H9 (cell line): Measurements from ENCODE around the gene CDYL2. TPM values are rescaled to one million over a fixed set of nuclear protein-coding genes. Genes with fewer than 3 reads are reported as not detected.

ENCODE experiments used
- DNase-seq: peaks from one replicate; pipeline ENCODE4 v3.0.0-alpha.2; 2017
- H2AFZ ChIP-seq: one replicate; pipeline ENCODE4 v1.6.1; 2013; ENCODE audit warnings: mild to moderate bottlenecking, low read length, control low read depth, moderate library complexity
- H2AK5ac ChIP-seq: 2 replicates; pipeline ENCODE4 v1.6.1; 2013; ENCODE audit warnings: low read length, control low read depth, mixed read lengths; ENCODE audit not compliant: insufficient read length
- H2BK120ac ChIP-seq: one replicate; pipeline ENCODE4 v1.6.1; 2013; ENCODE audit warnings: low read depth, mild to moderate bottlenecking, low read length, control low read depth, inconsistent platforms; ENCODE audit not compliant: poor library complexity, severe bottlenecking
- H2BK12ac ChIP-seq: 2 replicates; pipeline ENCODE4 v1.6.1; 2013; ENCODE audit warnings: low read length, control low read depth, mixed read lengths, low read depth; ENCODE audit not compliant: insufficient read length
- H2BK15ac ChIP-seq: 2 replicates; pipeline ENCODE4 v1.6.1; 2013; ENCODE audit warnings: low read depth, low read length, control low read depth
- H2BK20ac ChIP-seq: one replicate; pipeline ENCODE4 v1.6.1; 2013; ENCODE audit warnings: low read depth, mild to moderate bottlenecking, low read length, control low read depth, inconsistent platforms; ENCODE audit not compliant: poor library complexity, severe bottlenecking
- H2BK5ac ChIP-seq: 2 replicates; pipeline ENCODE4 v1.6.1; 2013; ENCODE audit warnings: low read length, control low read depth, mixed read lengths; ENCODE audit not compliant: insufficient read length
- H3K14ac ChIP-seq: 2 replicates; pipeline ENCODE4 v1.6.1; 2013; ENCODE audit warnings: low read length, control low read depth; ENCODE audit not compliant: insufficient read depth
- H3K18ac ChIP-seq: 2 replicates; pipeline ENCODE4 v1.6.1; 2013; ENCODE audit warnings: low read depth, mild to moderate bottlenecking, mixed read lengths, low read length, control low read depth; ENCODE audit not compliant: insufficient read length
- H3K23ac ChIP-seq: 2 replicates; pipeline ENCODE4 v1.6.1; 2013; ENCODE audit warnings: low read length, control low read depth, mixed read lengths, low read depth; ENCODE audit not compliant: insufficient read length
- H3K23me2 ChIP-seq: 2 replicates; pipeline ENCODE4 v1.6.1; 2013; ENCODE audit warnings: low read depth, mild to moderate bottlenecking, mixed read lengths, low read length, control low read depth; ENCODE audit not compliant: insufficient read length, poor library complexity, severe bottlenecking
- H3K27ac ChIP-seq: 2 replicates; pipeline ENCODE4 v1.5.1; 2013; ENCODE audit warnings: low read length, control low read depth, mixed read lengths, low read depth; ENCODE audit not compliant: insufficient read length
- H3K27me3 ChIP-seq: 2 replicates; pipeline ENCODE4 v1.6.1; 2013; ENCODE audit warnings: low read length, control low read depth, inconsistent platforms; ENCODE audit not compliant: insufficient read depth
- H3K4ac ChIP-seq: 2 replicates; pipeline ENCODE4 v1.6.1; 2013; ENCODE audit warnings: low read depth, mild to moderate bottlenecking, control low read depth, inconsistent platforms, low read length, moderate library complexity
- H3K4me1 ChIP-seq: 2 replicates; pipeline ENCODE4 v1.6.1; 2013; ENCODE audit warnings: low read length, control low read depth, inconsistent platforms; ENCODE audit not compliant: insufficient read depth
- H3K4me2 ChIP-seq: 2 replicates; pipeline ENCODE4 v1.6.1; 2013; ENCODE audit warnings: low read length, control low read depth, mixed read lengths; ENCODE audit not compliant: insufficient read length, insufficient read depth
- H3K56ac ChIP-seq: 2 replicates; pipeline ENCODE4 v1.6.1; 2013; ENCODE audit warnings: low read depth, mild to moderate bottlenecking, mixed read lengths, low read length, control low read depth; ENCODE audit not compliant: insufficient read length
- H3K79me1 ChIP-seq: 2 replicates; pipeline ENCODE4 v1.6.1; 2013; ENCODE audit warnings: low read depth, mild to moderate bottlenecking, moderate library complexity, low read length, control low read depth, inconsistent platforms; ENCODE audit not compliant: insufficient read depth, poor library complexity, severe bottlenecking
- H3K79me2 ChIP-seq: 2 replicates; pipeline ENCODE4 v1.6.1; 2013; ENCODE audit warnings: low read length, control low read depth, inconsistent platforms; ENCODE audit not compliant: insufficient read depth
- H3K9ac ChIP-seq: 2 replicates; pipeline ENCODE4 v1.6.1; 2013; ENCODE audit warnings: low read length, control low read depth, mixed read lengths; ENCODE audit not compliant: insufficient read length; ENCODE audit errors: extremely low read depth
- H3K9me3 ChIP-seq: one replicate; pipeline ENCODE4 v1.6.1; 2013; ENCODE audit warnings: low read depth, low read length, inconsistent platforms; ENCODE audit not compliant: control insufficient read depth
- H3T11ph ChIP-seq: one replicate; pipeline ENCODE4 v1.6.1; 2013; ENCODE audit warnings: mild to moderate bottlenecking, low read length, control low read depth, inconsistent platforms
- H4K20me1 ChIP-seq: one replicate; pipeline ENCODE4 v1.6.1; 2013; ENCODE audit not compliant: control insufficient read depth, insufficient read length, insufficient read depth
- H4K5ac ChIP-seq: 2 replicates; pipeline ENCODE4 v1.6.1; 2013; ENCODE audit warnings: low read depth, mild to moderate bottlenecking, mixed read lengths, low read length, control low read depth; ENCODE audit not compliant: insufficient read length
- H4K8ac ChIP-seq: replicated peaks from 2 replicates; pipeline ENCODE4 v1.6.1; 2013; ENCODE audit warnings: low read length, control low read depth, mixed read lengths, low read depth; ENCODE audit not compliant: insufficient read length
- H4K91ac ChIP-seq: 2 replicates; pipeline ENCODE4 v1.6.1; 2013; ENCODE audit warnings: low read depth, mild to moderate bottlenecking, moderate library complexity, mixed read lengths, low read length, control low read depth; ENCODE audit not compliant: insufficient read length
- H3K27ac Mint-ChIP-seq, 3 experiments: 2 replicates in 2 of 3; 3 replicates in 1 of 3; pipeline ENCODE4 v1.8.0; 2020 to 2021; ENCODE audit warnings: mixed read lengths in 3 of 3, mild to moderate bottlenecking in 1 of 3, moderate library complexity in 1 of 3
- H3K27me3 Mint-ChIP-seq: 2 replicates; pipeline ENCODE4 v1.8.0; 2021; ENCODE audit warnings: low read depth, mild to moderate bottlenecking, moderate library complexity, mixed read lengths
- H3K36me3 Mint-ChIP-seq, 3 experiments: 2 replicates in 2 of 3; 3 replicates in 1 of 3; pipeline ENCODE4 v1.8.0; 2020 to 2021; ENCODE audit warnings: low read depth in 3 of 3, mixed read lengths in 3 of 3; ENCODE audit not compliant: insufficient read depth in 1 of 3
- H3K4me1 Mint-ChIP-seq, 2 experiments: 2 replicates each; pipeline ENCODE4 v1.8.0; 2020; ENCODE audit warnings: mixed read lengths in 2 of 2
- H3K4me3 Mint-ChIP-seq, 2 experiments: 2 replicates in 1 of 2; 3 replicates in 1 of 2; pipeline ENCODE4 v1.8.0; 2020 to 2021; ENCODE audit warnings: mild to moderate bottlenecking in 2 of 2, mixed read lengths in 2 of 2, moderate library complexity in 1 of 2
- H3K9me3 Mint-ChIP-seq, 2 experiments: 2 replicates in 1 of 2; 3 replicates in 1 of 2; pipeline ENCODE4 v1.8.0; 2020; ENCODE audit warnings: mild to moderate bottlenecking in 2 of 2, mixed read lengths in 2 of 2, moderate library complexity in 1 of 2
- CTCF ChIP-seq: fragments of 200-600 bp; sonication (generic); conservative IDR thresholded peaks from 3 replicates; pipeline ENCODE4 v1.8.0; 2021; ENCODE audit warnings: antibody characterized with exemption, mild to moderate bottlenecking
- whole genome bisulfite sequencing: extraction: QIAGEN DNeasy Blood & Tissue Kit; methylation state at CpG from one replicate; pipeline ENCODE4 v1.1.7; 2013; ENCODE audit warnings: missing lambda C conversion rate, low lambda C conversion rate, mixed read lengths; ENCODE audit not compliant: insufficient read length; ENCODE audit errors: extremely low coverage; 5-methylcytosine and 5-hydroxymethylcytosine counted together
- total RNA-seq: library from RNA; stranded (reverse); gene quantifications from 2 replicates; pipeline ENCODE4 v1.2.1, GENCODE V29; 2021

The CDYL2 gene
- total RNA-seq, 1 experiment from 2014 or later: 4.2 TPM

GRCh38 chr16:80664786-80665185 is 139.6 kb downstream of the CDYL2 start:
- DNase-seq: no peak
- no CpG with 5 or more reads among the region's 2 CpGs for WGBS
- no peak overlapping the region for H3K14ac ChIP-seq

More at GRCh38 chr16:80664786-80665185, 139.6 kb downstream of the CDYL2 start:
- H2BK20ac ChIP-seq: no peak overlapping the region
- Mint-ChIP-seq H3K27ac (no peak overlapping the region), H3K9me3 (peaks cover 5 to 6% of the 10 kb centered on the region in 2 experiments; a peak in 3 of 5 replicates), H3K36me3 (peaks cover 0 to 5% (median 0%) of the 10 kb centered on the region in 3 experiments; a peak in 1 of 7 replicates), H3K27me3 (peaks cover 43% of the 10 kb centered on the region), H3K4me1 (peaks cover 18 to 22% of the 10 kb centered on the region in 2 experiments), H3K4me3 (no peak overlapping the region)
- H2BK12ac ChIP-seq: no peak overlapping the region
- H4K91ac ChIP-seq: no peak overlapping the region
- no peak overlapping the region for H3K27ac ChIP-seq
- no peaks in the 10 kb centered on the region for H3K79me1 ChIP-seq
- no peaks in the 10 kb centered on the region for H3K27me3 ChIP-seq
- no peak overlapping the region for H3T11ph ChIP-seq
- H3K4me2 ChIP-seq: no peak overlapping the region
- no peak overlapping the region for H2BK15ac ChIP-seq
- H3K23ac ChIP-seq: no peak overlapping the region
- H3K18ac ChIP-seq: no peak overlapping the region
- H2AK5ac ChIP-seq: no peak overlapping the region
- H2AFZ ChIP-seq: no peak overlapping the region
- TF ChIP-seq CTCF: no peak
- H3K9ac ChIP-seq: no peak overlapping the region
- H3K4ac ChIP-seq: no peak overlapping the region
- no peak overlapping the region for H2BK120ac ChIP-seq
- no peaks in the 10 kb centered on the region for H4K20me1 ChIP-seq
- H3K23me2 ChIP-seq: no peaks in the 10 kb centered on the region
- H4K5ac ChIP-seq: no peak overlapping the region
- H4K8ac ChIP-seq: no peak overlapping the region
- no peak overlapping the region for H2BK5ac ChIP-seq
- H3K79me2 ChIP-seq: no peaks in the 10 kb centered on the region
- peaks cover 7% of the 10 kb centered on the region; the same call in 1 of the 2 replicates for H3K4me1 ChIP-seq
- no peaks in the 10 kb centered on the region for H3K9me3 ChIP-seq
- no peak overlapping the region for H3K56ac ChIP-seq
